ENCODE results near the gene RGS7.
"Not testable (repeated sequence)": the region's sequence is repeated elsewhere in the genome, so short reads cannot be mapped to it uniquely, and the experiment has no call there.

Gene RGS7

DNA sequence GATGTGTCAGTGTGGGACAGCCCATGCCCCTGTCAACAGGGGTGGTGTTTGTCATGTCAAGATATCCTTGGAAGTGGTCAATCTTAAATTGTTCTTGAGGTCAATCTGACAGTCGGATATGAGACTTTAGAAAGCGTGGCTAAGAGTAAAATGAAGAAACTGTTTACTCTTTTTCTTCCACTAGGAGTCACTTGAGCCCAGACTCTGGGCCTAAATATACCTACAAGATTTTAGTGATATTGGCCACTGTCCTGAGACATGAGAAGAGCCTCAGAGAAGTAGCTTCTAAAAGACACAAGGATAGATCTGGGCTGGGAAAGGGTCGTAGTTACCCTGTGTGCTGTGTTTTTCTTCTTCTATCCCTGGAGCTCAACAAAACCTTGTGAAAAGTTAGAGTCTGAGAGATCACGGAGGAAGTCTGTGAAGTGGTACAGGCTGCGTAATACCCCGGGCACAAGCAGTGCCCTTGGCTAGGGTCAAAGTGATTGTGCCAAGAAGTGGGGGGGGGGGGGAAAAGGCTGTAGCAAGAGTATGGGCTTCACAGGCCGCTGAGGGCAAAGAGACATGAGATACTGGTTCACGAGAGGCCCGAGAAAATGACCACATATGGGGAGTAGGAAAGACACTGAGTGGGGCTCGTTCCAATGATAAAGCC lies 389.8 kb downstream of the RGS7 start:
- no peak for DNase-seq

DNA sequence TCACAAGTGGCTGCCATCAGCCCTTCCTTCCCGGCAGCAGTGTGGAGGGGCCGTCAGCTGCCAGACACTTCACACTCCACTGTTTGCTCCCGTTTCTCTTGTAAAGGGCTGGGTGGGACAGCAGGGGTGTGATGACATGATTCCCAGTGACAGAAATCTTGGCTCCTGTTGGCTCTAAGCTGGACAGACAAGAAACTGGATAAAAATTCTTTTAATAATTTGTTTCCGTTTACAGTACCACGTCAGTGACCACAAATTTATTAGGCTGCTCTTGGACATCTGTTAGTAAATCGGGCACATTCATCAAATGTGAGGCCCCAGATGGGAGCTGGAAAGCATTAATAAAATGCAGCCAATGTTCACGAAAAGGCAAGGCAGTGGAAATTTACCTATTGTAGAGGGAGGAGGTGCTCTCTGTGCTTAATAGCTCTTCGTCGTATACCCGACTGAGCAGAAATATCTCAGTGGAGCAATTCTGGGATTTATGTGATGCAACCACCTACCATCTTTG lies 391.4 kb downstream of the RGS7 start:
- DNase-seq, result no peak

DNA sequence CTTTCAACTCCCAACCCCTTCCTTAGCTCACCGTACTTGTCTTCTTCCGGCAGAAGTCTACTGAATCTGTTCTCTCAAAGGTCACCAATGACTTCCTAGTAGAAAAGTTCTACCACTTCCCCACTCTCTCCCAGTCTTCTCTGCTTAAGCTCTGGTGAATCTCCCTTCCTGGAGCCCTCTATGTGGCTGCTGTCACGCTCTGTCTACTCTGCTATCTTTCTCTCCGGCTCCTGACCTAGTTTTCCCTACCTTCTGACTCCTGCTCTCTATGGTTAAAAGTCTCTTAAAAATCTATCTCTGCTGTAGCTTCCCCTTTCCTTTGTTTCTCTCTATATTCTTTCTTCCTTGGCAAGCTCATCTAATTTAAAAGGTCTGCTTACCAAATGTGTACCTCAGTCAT lies 394.9 kb downstream of the RGS7 start:
- no peak for DNase-seq

DNA sequence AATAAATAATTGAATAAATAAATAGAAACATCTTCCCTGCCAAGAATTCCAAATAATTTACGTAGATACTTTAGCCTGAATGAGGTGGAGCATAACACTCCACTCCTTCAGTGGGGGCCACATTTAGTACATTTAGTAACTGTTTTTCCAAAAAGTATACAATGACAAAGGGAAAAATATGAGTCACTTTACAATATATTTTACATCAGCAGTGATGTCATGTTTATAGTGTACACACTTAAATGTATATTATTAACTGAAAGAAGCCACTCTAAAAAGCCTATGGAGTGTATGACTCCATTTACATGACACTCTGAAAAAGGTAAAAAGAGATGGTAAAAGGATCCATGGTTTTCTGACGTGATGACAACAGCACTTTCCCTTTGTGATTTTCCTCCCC lies 400.6 kb downstream of the RGS7 start:
- no peak for DNase-seq

DNA sequence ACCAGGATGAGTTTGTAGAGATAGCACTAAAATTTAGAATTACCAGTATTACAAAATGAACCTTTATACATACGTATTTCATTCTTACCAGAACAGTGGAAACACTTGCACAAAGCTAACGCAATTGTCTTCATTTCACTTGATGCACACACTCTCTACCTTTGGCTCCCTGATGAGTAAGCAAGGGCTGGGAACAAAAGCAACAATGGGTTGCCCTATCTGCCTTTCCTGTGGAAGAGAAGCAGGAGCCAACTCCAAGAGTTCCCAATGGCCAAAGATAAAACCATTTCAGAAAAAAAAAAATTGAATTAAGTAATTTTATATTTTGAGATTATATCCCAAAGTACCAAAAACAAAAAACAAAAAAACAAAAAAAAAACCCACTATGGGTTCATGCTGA lies 401.0 kb downstream of the RGS7 start:
- DNase-seq, result no peak

DNA sequence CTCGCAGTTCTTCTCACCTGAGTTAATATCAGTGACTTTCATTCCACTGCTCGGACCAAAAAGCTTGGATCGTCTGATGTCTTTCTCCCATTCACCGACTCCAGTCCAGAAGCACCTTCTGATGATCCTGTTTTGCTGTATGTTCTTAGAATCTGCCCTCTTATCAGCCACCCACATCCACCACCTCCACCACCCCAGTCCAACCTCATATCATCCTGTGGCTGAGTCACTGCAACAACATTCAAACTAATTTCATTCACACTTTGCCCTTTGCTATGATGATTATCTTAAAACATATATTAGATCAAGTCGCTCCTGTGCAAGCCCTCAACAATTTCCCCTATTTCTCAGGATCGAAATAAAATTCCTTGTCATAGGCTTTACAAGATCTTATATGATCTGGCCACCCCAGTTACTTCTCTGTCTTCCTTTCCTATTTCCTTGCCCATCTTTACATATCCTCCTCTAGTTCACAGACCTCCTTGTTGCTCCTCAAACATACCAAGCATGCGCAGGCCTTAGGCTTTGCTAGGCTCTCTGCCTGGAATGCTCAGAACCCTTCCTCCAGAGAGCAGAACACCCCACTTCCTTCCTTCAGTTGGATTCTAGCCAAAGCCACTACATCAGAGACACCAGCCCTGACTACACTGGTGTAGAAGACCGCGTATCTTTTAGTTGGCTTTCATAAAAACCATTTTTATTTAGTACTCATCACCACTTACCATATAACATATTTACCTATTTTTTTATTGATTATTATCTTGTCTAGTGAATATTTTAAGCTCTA lies 409.4 kb downstream of the RGS7 start:
- no peak for DNase-seq

DNA sequence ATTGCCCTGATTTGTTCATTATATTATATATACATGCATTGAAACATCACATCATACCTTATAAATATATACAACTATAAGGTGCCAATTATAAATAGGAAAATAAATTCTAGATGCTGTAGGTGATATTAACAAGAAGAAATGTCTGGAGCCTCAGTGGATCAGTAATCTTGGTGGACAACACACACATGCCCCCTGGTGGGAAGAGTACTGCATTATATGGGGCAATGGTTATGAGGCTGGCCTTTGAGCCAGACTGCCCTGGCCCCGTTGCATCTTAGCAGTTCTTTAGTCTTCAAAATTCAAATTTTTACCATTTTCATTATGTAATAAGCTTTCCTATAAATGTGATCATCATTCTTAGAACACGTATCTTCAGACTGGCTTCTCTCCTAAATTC lies 410.1 kb downstream of the RGS7 start:
- no peak for DNase-seq

DNA sequence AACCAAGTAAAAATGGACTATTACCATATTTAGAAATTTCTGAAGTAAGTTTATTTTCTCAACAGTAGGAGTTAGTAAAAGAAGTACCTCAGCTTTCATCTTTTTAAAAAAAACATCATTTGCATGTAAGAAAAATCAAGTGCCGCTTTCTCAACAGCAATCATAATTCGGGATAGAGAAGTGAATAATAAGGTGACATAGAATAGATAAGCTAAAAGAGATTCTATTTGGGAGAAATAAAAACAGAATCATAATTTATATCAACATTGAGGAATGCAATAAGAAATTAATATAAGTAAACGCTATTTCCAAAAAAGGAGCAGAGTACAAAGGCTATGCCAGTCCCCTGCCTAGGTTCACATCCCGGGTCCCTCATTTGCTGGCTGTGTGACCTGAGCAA lies 414.1 kb downstream of the RGS7 start:
- DNase-seq, result no peak

DNA sequence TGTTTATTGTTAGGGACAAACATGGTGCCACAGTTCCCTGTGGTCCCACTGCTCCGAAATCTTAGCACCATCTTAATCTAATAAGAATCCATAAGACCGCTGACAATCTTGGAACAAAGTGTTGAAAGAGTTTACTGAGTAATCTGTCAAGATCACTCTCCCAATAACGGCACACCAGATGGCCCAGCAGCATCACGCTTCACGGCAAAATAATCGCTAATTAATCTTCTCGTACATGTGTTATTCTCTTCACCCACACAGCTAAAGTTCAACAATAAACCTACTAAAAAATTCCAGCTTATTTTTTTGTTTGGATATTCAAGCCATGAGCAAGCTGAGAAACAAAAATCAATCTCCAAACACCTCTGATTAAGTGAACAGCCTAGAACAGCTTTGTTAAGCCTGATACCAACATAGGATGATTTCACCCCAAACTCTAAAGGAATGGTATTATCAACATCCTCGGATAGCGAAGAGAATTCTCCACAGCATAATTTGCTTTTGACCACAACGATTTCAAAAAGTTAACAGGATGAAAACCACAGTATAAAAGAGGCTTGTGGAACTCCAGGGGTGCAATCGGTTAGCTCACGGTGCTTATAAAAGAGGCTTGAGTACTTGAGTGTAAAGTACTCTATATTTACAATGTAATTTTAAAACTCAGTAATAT lies 415.2 kb downstream of the RGS7 start:
- no peak for DNase-seq

DNA sequence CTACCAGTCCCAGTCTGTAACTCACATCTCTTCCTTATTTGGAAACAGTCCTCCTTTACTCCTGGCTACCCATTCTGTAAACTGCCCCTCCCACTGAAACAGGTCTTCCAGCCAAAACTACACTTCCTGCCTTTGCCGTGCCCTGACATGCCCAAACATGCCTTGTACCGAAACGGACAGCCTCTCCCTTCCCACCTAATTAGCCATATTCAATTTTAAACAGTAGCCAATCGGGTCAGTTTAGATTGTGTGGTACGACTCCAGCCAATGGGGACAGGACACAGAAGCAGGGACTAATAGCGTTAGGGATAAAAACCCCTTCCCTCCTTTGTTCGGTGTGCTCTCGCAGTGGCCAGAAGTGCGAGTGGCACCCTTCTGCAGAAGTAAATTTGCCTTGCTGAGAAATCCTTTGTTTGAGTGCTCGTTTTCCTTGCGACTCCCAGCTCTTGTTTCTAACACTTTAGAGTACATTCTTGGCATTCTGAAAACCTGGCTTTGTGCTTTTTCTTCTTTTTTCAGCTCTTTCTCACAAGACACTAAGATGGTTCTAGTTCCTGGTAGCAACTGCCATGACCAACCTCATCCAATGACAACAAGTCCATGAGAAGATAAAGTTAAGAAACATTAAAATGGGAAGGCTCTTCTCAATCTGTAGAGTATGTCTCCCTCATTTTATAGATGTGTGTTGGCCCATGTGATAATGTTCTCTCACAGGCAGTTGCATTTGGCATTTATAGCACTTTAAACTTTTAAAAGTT lies 419.9 kb downstream of the RGS7 start:
- DNase-seq, result no peak

DNA sequence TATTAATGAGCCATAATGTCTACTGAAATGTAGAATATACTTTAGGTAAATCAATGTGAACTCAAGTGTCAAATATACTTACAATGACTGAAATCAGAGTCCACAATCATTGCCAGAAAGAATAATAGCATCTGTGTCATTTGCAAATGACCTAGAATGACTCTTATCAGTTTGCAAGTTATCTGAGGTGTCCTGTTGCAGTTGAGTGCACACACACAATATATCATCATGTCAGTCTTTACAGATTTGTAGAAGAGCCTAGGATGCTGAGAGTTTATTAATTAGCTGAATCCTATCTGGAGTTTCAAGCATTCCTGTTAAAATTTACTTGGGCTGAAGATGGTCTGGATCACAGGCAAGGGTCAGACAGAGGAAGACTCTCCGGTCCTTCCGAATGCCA lies 421.1 kb downstream of the RGS7 start:
- no peak for DNase-seq

DNA sequence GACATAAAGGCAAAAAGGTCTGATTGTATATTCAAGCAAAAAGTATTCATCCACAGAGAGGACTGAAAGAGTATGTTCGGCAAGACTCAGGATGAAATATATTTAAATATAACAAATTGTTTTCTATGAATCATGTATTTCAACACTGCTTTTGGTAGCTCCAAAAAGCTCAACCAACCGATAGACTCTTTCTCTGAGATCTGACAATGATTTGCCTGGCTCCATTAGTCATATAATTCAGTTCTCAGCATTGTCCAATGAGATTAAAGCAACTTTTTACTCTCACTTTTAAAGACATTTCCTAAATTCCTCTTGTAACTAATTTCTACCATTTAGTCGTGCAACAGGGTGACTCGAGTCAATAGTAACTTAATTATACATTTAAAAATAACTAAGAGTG lies 426.0 kb downstream of the RGS7 start:
- DNase-seq, result no peak

DNA sequence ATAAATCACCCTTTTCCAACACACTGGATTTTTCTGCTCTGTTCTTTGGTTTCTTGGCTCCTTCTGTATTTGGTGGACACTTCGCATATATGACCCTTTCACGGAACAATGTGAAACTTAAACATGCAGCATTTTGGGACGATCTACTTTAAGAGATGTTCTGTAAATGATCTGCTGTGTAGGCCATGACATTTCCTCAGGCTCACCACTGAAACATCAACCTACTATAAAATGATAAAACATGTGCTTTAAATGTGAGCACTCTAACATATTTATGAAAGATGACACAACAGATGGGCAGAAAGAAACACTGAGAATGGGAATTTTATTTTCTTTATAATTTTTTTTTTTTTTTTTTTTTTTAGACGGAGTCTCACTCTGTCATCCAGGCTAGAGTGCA lies 428.7 kb downstream of the RGS7 start:
- no peak for DNase-seq

DNA sequence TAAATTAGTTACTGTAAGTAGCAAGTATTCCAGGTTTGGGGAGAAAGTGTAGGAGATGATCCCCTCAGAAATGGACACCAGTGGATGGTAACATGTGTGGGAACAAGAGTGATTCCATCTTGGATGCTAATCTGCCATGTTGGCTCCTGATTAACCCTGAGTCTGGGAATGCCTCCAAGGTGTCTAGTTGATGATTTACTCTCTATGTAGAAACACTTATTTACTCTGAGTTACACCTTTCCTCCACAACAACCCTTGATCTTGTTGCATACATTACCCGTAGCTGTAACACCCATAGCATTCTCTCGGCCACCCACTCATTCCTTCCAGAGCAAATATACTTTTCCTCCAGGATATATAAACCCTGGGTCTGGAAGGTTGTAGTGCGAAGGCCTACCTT lies 429.2 kb downstream of the RGS7 start:
- no peak for DNase-seq

DNA sequence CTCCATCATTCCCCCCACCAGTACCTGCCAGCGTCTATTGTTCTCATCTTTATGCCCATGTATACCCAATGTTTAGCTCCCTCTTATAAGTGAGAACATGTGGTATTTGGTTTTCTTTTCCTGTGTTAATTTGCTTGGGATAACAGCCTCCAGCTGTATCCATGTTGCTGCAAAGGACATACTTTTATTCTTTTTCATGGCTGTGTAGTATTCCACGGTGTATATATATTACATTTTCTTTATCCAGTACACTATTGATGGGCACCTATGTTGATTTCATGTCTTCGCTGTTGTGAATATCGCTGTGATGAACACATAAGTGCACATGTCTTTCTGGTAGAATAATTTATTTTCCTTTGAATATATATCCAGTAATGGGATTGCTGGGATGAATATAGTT lies 431.7 kb downstream of the RGS7 start:
- no peak for DNase-seq

DNA sequence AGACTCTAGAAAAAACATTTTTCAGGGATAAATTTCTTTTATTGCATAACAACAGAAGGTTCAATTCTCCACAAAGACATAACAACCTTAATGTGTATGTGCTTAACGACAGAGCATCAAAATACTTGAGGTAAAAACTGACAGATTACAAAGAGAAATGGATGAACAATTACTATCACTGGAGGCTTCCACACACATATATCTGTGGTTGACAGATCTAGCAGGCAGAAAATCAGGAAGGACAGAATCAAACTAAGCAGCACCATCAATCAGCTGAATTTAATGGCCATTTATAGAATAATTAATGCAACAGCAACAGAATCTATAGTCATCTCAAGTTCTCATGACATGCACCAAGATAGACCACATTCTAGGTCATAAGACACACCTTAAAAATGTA lies 439.0 kb downstream of the RGS7 start:
- no peak for DNase-seq

DNA sequence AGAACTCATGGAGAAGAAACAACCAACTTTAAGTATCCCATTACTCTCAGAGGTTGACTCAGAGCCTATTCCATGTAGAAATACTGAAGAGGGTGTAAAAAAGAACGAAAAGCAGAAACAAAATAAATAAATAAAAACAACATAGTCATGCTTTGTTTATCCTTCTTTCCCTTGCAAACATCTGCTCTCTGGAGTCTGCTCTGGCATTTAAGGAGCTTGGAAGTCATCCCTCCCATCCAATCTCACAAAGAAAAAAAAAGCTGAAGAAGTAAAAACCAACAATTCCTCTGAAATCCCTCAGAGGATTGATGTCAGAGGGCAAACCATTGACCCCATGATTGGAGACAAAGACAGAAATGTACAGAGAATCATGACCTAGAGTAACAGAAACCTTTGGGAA lies 442.5 kb downstream of the RGS7 start:
- DNase-seq, result no peak

DNA sequence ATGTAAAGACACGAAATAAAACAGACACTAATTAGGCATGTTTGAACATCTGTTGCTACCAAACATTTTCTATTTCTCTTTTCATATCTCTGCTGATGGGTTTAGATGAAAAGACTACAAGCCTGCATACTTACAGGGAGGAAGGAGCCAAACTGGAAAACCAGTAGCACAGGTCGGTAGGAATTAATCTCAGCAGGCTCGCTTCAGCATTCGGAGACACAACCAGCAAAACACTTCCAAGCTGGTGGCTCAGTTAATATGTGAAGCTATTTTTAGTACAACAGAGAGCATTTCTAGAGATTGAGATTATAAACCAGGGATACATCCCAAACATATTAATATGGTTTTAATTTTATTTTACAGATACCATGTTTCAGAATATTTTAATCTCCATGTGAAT lies 444.2 kb downstream of the RGS7 start:
- DNase-seq, result no peak

DNA sequence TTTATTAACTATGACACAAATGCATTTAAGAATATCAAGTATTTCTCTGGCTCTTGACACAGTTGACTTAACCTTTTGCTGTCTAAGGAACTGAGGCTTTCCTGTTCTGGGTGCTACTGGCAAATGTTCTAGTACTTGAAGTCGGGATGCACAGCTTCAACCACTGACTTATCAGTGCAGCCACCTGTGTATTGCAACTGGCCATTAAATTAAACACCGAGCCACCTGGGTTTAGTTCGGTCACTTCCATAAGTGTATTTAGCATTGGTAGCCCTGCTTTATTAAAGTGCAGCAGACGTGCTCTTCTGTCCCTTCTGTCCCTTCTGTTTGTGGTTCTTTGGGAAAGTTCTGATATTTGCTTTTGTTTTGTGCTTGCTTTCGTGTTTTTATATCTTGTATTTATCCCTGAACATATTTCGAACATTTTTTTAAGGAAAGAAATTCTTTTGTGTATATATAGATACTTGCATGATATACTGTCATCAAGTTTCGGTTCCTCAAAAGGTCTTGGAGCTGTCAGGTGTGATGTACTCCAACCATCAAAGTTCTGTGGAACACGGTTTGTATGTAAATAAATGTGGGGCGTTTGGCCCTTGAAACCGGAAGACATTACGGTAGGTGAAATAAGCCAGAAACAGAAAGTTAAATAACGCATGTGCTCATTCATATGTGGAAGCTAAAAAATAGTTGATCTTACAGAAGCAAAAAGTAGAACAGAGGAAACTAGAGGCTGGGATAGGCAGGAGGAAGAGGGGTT lies 447.1 kb downstream of the RGS7 start:
- no peak for DNase-seq

DNA sequence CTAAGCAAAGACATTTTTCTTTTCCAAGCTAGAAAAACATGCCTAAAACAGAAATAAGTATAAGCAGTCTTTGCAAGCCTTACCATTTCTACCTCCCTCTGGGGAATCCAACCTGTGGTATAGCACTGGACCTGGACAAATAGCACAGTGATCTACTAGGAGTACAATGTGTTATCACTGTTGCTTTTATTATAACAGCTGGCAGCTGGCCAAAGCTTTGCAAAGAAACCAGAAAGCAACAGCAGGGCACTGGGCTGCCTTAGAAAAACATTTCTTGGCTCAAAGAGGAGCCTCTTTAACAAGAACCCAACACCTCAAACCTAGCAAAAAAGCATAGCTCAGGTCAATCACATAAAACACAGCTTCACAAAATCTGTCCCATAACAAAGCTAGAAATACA lies 450.5 kb downstream of the RGS7 start:
- DNase-seq, result no peak

DNA sequence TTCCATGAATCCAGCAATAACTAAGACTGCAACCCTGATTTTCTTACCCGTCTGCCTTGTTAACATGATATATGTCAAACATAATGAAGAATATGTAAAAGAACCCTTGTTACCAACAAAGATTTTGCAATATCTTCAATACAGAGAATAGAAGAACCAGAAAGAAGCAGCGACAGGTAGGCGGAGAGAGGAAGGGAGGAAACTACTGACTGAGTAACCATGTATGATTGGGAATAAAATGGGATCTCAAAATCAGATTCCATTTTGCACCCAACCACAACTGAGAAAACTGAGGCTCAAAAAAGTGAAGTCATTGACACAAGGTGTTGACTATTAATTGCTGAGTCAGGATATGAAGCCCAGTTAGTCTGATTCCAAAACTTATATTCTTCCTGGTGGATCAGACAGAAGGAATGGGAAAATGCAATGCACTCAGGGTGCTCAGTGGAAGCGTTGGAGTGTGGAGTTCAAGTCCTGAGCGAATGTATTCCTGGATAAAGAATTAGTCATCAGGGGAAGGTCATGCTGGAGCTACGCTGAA lies 451.7 kb downstream of the RGS7 start:
- no peak for DNase-seq

DNA sequence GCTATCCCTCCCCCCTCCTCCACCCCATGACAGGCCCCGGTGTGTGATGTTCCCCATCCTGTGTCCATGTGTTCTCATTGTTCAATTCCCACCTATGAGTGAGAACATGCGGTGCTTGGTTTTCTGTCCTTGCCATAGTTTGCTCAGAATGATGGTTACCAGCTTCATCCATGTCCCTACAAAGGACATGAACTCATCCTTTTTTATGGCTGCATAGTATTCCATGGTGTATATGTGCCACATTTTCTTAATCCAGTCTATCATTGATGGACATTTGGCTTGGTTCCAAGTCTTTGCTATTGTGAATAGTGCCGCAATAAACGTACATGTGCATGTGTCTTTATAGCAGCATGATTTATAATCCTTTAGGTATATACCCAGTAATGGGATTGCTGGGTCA lies 461.6 kb downstream of the RGS7 start:
- not testable (repeated sequence) for DNase-seq

DNA sequence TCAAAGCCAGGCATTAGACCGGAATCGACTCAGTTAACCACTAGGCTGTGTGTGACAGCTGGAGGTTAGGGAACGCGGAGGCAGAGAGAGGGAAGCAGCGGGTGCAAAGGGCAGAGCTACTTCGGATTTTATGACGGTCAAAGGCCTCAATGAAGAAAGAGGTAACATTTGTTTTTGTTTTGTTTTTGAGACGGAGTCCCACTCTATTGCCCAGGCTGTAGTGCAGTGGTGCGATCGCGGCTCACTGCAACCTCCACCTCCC lies 468.3 kb downstream of the RGS7 start:
- DNase-seq, result no peak
